ENCODE results near the gene IRAK3.

IRAK3 gene

DNA sequence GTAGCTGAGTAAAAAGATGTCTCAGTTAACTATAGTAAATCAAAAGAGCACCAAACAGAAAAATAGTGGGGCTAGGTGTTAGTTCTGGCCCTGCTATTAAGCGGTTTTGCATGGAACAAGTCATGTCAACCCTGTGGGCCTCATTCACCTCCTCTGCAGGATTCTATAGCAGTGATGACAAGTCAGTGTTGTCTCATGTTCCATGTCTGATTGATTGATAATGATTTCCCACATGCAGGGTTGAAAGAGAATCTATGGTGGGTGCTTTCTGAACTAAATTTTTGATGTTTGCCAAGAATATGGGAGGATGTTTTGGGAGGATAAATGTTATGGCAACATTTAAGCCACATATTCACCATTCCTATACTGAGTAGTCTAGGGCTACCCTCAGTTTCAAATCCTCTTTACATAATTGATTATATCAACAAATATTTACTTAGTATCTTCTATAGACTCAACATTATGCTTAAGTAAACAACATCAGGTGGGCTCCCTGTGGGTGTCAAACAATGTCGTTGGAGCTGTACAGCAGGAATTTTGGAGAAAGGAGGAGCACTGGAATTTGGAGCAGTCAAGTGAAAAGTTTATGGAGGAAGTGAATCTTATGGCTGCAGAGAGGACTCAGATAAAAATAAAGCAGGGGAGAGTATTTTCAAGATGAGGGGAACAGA is 48.6 kb downstream of the IRAK3 start:
- ATAC-seq, result no peak
- TF ChIP-seq ISL1 (CRISPR knock-in tag; IDR thresholded peaks at IDR 0.05) (no peak), ESRRG (CRISPR knock-in tag; IDR thresholded peaks at IDR 0.05) (no peak), RARB (CRISPR knock-in tag; IDR thresholded peaks at IDR 0.05) (no peak), CSRNP3 (CRISPR knock-in tag; IDR thresholded peaks at IDR 0.05) (no peak), SNAI2 (CRISPR knock-in tag; IDR thresholded peaks at IDR 0.05) (no peak), PPARA (CRISPR knock-in tag; IDR thresholded peaks at IDR 0.05; ENCODE audit: borderline replicate concordance) (no peak), POU6F1 (CRISPR knock-in tag; IDR thresholded peaks at IDR 0.05; ENCODE audit: borderline replicate concordance, low read depth) (no peak), GLIS3 (CRISPR knock-in tag; IDR thresholded peaks at IDR 0.05) (no peak), ARNTL (CRISPR knock-in tag; IDR thresholded peaks at IDR 0.05; ENCODE audit: borderline replicate concordance, low read depth) (no peak), ZNF565 (CRISPR knock-in tag; conservative IDR thresholded peaks at IDR 0.05; ENCODE audit: low read depth) (no peak), CSDC2 (CRISPR knock-in tag; IDR thresholded peaks at IDR 0.05) (no peak)
- TF ChIP-seq, protein P1, sequence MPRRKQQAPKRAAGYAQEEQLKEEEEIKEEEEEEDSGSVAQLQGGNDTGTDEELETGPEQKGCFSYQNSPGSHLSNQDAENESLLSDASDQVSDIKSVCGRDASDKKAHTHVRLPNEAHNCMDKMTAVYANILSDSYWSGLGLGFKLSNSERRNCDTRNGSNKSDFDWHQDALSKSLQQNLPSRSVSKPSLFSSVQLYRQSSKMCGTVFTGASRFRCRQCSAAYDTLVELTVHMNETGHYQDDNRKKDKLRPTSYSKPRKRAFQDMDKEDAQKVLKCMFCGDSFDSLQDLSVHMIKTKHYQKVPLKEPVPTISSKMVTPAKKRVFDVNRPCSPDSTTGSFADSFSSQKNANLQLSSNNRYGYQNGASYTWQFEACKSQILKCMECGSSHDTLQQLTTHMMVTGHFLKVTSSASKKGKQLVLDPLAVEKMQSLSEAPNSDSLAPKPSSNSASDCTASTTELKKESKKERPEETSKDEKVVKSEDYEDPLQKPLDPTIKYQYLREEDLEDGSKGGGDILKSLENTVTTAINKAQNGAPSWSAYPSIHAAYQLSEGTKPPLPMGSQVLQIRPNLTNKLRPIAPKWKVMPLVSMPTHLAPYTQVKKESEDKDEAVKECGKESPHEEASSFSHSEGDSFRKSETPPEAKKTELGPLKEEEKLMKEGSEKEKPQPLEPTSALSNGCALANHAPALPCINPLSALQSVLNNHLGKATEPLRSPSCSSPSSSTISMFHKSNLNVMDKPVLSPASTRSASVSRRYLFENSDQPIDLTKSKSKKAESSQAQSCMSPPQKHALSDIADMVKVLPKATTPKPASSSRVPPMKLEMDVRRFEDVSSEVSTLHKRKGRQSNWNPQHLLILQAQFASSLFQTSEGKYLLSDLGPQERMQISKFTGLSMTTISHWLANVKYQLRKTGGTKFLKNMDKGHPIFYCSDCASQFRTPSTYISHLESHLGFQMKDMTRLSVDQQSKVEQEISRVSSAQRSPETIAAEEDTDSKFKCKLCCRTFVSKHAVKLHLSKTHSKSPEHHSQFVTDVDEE (CRISPR knock-in tag; IDR thresholded peaks at IDR 0.05), result no peak

GRCh38 chr12:66239295-66239694 is 50.3 kb downstream of the IRAK3 start:
- ATAC-seq, result no peak
- no peak for TF ChIP-seq ARNTL (CRISPR knock-in tag; IDR thresholded peaks at IDR 0.05; ENCODE audit: borderline replicate concordance, low read depth)
- TF ChIP-seq, protein P2, sequence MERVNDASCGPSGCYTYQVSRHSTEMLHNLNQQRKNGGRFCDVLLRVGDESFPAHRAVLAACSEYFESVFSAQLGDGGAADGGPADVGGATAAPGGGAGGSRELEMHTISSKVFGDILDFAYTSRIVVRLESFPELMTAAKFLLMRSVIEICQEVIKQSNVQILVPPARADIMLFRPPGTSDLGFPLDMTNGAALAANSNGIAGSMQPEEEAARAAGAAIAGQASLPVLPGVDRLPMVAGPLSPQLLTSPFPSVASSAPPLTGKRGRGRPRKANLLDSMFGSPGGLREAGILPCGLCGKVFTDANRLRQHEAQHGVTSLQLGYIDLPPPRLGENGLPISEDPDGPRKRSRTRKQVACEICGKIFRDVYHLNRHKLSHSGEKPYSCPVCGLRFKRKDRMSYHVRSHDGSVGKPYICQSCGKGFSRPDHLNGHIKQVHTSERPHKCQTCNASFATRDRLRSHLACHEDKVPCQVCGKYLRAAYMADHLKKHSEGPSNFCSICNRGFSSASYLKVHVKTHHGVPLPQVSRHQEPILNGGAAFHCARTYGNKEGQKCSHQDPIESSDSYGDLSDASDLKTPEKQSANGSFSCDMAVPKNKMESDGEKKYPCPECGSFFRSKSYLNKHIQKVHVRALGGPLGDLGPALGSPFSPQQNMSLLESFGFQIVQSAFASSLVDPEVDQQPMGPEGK (CRISPR knock-in tag; IDR thresholded peaks at IDR 0.05; ENCODE audit: borderline replicate concordance), result no peak
- no peak for TF ChIP-seq ZNF8 (CRISPR knock-in tag; IDR thresholded peaks at IDR 0.05)
- TF ChIP-seq TCF4 (CRISPR knock-in tag; IDR thresholded peaks at IDR 0.05; ENCODE audit: borderline replicate concordance), result no peak
- TF ChIP-seq TOX (CRISPR knock-in tag; IDR thresholded peaks at IDR 0.05; ENCODE audit: borderline replicate concordance), result no peak

- ATAC-seq, result no peak
- TF ChIP-seq ARNTL (CRISPR knock-in tag; IDR thresholded peaks at IDR 0.05; ENCODE audit: borderline replicate concordance, low read depth) (no peak), ZFP3 (CRISPR knock-in tag; IDR thresholded peaks at IDR 0.05) (no peak), RARB (CRISPR knock-in tag; IDR thresholded peaks at IDR 0.05) (no peak), CSRNP3 (CRISPR knock-in tag; IDR thresholded peaks at IDR 0.05) (no peak), OSR1 (CRISPR knock-in tag; IDR thresholded peaks at IDR 0.05) (no peak), ESRRG (CRISPR knock-in tag; IDR thresholded peaks at IDR 0.05) (no peak), ZNF565 (CRISPR knock-in tag; conservative IDR thresholded peaks at IDR 0.05; ENCODE audit: low read depth) (no peak), TOX (CRISPR knock-in tag; IDR thresholded peaks at IDR 0.05; ENCODE audit: borderline replicate concordance) (no peak)
- TF ChIP-seq, protein P1 (CRISPR knock-in tag; IDR thresholded peaks at IDR 0.05), result no peak
- TF ChIP-seq, protein P3, sequence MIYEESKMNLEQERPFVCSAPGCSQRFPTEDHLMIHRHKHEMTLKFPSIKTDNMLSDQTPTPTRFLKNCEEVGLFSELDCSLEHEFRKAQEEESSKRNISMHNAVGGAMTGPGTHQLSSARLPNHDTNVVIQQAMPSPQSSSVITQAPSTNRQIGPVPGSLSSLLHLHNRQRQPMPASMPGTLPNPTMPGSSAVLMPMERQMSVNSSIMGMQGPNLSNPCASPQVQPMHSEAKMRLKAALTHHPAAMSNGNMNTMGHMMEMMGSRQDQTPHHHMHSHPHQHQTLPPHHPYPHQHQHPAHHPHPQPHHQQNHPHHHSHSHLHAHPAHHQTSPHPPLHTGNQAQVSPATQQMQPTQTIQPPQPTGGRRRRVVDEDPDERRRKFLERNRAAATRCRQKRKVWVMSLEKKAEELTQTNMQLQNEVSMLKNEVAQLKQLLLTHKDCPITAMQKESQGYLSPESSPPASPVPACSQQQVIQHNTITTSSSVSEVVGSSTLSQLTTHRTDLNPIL (CRISPR knock-in tag; IDR thresholded peaks at IDR 0.05; ENCODE audit: low read depth), result no peak
These were observed 51.2 kb downstream of the IRAK3 start for GRCh38 chr12:66240096-66240820.
